ENCODE results near the gene XRCC1. TPM values are rescaled to one million over a fixed set of nuclear protein-coding genes. Genes with fewer than 3 reads are reported as not detected.

Gene XRCC1
- total and polyA plus RNA-seq, 9 of the 15 experiments (the other 6 are each of a cell fraction or from before 2014, with no cell fraction given) = 1.5 to 36.9 (median 24.9) TPM

DNA sequence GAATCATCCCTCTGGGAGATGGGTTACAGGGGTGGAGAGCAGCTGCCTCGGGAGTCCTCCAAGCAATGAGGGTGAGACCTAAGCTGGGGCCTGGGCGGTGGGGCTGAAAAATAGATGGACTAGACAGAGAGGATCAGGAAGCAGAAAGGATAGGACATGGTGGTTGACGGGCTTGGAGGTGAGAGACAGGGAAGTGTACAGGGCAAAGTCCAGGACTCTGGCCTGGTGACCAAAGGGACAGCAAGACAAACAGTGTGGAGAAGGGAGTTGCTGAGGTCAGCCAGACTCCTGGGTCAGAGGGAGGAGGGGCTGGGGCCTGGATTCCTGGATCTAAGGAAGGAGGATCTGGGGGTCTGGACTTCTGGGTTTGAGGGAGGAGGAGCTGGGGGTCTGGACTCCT lies 76.3 kb downstream of the XRCC1 start (continued):
- TF ChIP-seq, protein P1, sequence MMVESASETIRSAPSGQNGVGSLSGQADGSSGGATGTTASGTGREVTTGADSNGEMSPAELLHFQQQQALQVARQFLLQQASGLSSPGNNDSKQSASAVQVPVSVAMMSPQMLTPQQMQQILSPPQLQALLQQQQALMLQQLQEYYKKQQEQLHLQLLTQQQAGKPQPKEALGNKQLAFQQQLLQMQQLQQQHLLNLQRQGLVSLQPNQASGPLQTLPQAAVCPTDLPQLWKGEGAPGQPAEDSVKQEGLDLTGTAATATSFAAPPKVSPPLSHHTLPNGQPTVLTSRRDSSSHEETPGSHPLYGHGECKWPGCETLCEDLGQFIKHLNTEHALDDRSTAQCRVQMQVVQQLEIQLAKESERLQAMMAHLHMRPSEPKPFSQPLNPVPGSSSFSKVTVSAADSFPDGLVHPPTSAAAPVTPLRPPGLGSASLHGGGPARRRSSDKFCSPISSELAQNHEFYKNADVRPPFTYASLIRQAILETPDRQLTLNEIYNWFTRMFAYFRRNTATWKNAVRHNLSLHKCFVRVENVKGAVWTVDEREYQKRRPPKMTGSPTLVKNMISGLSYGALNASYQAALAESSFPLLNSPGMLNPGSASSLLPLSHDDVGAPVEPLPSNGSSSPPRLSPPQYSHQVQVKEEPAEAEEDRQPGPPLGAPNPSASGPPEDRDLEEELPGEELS (CRISPR knock-in tag; IDR thresholded peaks at IDR 0.05; ENCODE audit: borderline replicate concordance) = no peak
- TF ChIP-seq MCM7 (IDR thresholded peaks at IDR 0.05) = no peak
- no peak for TF ChIP-seq NCOA4 (IDR thresholded peaks at IDR 0.05; ENCODE audit: partially characterized antibody)
- TF ChIP-seq, protein P2, sequence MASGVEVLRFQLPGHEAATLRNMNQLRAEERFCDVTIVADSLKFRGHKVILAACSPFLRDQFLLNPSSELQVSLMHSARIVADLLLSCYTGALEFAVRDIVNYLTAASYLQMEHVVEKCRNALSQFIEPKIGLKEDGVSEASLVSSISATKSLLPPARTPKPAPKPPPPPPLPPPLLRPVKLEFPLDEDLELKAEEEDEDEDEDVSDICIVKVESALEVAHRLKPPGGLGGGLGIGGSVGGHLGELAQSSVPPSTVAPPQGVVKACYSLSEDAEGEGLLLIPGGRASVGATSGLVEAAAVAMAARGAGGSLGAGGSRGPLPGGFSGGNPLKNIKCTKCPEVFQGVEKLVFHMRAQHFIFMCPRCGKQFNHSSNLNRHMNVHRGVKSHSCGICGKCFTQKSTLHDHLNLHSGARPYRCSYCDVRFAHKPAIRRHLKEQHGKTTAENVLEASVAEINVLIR (CRISPR knock-in tag; IDR thresholded peaks at IDR 0.05) = no peak
- TF ChIP-seq SP2 (IDR thresholded peaks at IDR 0.05; ENCODE audit: extremely low read depth, low read depth, low read length, poor library complexity, severe bottlenecking) = no peak
- no peak for TF ChIP-seq FOXM1 (IDR thresholded peaks at IDR 0.05; ENCODE audit: low read depth)
- no peak for TF ChIP-seq FOXM1 (CRISPR knock-in tag; IDR thresholded peaks at IDR 0.05; ENCODE audit: low read depth)
- no peak for TF ChIP-seq STAT5A (IDR thresholded peaks at IDR 0.05; ENCODE audit: borderline replicate concordance, low read length)
